ENCODE results near the gene SPINK7.

Gene SPINK7

DNA sequence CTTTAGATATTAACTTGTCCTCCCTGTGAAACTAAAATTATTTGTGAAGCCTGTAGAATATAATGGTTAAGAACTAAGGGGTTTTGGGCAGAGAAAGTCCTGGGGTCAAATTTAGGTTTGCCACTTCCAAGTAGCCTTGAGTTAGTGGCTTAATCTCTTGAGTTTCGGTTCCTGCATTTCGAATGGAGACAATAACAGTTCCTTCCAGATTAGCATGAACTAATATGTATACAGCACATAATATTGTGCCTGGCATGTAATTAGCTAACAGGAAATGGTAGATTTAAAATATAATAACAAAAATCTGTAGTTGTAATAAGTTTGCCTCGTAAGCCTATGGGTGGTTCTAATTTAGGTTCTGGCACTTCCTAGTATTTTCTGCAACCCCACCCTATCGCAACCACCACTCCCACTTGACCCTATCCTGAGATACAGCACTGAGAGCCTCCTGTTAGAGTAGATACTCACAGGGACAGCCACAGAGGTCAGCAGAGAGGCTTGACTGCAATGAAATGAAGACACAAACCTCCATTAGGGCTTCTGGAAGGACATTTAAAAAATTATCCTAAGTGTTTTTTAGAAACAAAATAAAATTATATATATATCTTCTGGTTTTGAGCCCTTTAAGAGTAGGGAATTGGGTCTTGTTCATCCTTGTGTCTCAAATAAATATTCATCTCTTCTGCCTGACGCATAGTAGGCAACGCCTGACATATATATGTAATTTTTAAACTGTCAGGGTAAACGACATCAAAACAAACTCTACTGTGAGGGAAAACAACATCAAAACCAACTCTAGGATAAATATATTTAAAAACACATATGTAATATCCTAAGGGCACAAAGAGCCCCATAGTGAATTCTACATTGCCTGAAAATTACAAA lies 31.6 kb downstream of the SPINK7 start:
- no peak for DNase-seq

DNA sequence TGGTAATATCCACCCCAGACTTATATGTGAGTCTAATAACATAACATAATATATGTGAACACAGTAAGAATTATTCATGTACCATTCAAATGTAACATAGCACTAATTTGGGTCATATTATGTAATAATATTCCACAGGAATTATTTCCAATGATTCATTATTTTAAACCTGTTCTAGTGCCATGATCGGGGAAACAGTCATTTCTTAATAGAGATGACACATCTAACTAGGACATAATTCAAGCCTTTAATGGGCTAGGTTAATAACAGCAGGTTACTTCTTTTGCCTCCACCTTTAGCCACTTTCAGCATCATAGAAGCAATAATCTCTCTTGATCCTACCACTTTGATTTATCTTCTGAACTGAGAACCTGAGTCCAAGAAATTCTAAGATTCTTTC lies 35.5 kb downstream of the SPINK7 start:
- no peak for DNase-seq

DNA sequence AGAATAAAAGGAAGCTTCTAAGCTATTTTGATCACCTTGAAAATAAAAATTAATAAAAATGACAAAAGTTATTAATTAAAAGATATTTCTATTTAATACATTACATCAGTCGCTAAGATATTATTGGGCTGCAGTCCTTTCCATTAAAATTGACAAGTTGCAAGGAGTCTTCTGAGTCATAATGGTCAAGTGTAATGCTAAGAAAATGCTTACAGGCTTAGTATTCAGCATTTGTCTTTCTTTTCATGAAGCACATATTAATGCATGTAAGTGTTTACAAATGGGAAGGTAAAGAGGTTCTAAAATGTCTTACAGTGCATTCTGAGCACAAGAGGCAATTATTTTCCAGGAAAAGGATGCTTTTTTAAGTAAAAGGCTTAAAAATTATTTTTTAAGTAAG lies 40.5 kb downstream of the SPINK7 start:
- DNase-seq, result no peak

DNA sequence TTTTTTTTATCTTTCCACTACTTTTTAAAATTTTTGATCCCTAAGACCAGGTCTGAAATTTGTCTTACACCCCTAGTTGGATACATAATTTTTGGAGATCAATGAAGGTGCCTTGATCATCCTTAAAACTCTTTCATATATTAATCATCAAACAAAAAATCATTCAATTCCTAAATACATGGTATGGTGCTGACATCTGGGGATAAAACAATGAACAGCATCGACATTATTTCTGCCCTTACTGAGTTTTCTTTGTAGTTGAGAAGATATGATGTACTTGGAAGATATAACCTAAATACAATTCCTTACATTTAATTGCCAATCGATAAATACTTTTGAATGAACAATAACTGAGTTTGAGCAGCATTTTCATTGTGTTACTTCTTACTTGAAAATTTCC lies 41.4 kb downstream of the SPINK7 start:
- no peak for DNase-seq

DNA sequence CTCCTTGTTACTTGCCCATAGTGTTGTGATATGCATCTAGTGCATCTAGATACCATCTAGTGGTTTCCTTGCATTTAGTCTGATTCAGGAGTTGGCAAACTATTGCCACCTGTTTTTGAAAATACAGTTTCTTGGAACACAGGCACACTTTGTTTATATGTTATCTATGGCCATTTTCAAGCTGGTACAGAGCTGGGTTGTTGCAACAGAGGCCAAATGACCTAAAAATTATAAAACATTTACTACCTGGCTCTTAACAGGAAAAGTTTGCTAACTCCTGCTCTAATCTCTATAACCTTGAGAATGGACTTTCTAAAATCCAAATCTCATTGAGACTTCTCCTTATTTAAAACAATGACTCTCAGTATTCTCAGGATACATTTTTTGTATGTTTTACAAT lies 52.1 kb downstream of the SPINK7 start:
- DNase-seq, result no peak

All from left hindlimb (tissue), 1 donor.